G401 (cell line): ENCODE measurements around the gene WSB1. TPM values are rescaled to one million over a fixed set of nuclear protein-coding genes. Genes with fewer than 3 reads are reported as not detected.
A peak's percentile ranks its signal among the peaks of the same experiment; 100 is the strongest.
"Not testable (repeated sequence)": the region's sequence is repeated elsewhere in the genome, so short reads cannot be mapped to it uniquely, and the experiment has no call there.

Source experiments
- DNase-seq: peaks from one replicate; pipeline ENCODE4 v3.0.0-alpha.2; 2015; ENCODE audit warnings: low spot score
- in situ Hi-C: cut with HindIII; loops from 2 replicates; pipeline ENCODE4 v1.10.0; 2016; ENCODE audit warnings: low sequenced_read_pairs, mixed read lengths
- total RNA-seq: library from RNA; depleted of rRNA; stranded (reverse); fragments of >200 nt; shearing (Covaris generic); gene quantifications from 2 replicates; pipeline ENCODE4 v1.2.3, GENCODE V29; 2014

Gene WSB1
- total RNA-seq, 1 experiment from 2014 or later = 88.3 TPM

DNA sequence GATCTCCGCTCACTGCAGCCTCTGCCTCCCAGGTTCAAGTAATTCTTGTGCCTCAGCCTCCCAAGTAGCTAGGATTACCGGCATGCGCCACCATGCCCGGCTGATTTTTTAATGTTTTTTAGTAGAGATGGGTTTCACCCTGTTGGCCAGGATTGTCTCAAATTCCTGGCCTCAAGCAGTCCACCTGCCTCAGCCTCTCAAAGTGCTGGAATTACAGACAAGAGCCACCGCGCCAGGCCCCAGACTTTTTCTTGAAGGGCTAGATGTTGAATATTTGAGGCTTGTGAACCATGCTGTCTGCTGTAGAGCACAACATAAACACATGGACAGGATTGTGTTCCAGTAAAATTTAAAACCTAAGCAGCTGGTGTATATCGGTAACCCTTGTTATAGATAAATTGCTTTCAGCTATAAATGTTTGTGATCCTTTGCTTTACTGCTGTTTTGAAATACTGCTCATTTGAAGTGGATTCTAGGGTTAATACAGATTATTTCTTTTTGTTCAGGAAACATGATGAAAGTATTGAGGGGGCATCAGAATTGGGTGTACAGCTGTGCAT, 12.4 kb downstream of the WSB1 start:
- in situ Hi-C loops = no loop called here
- DNase-seq = no peak

DNA sequence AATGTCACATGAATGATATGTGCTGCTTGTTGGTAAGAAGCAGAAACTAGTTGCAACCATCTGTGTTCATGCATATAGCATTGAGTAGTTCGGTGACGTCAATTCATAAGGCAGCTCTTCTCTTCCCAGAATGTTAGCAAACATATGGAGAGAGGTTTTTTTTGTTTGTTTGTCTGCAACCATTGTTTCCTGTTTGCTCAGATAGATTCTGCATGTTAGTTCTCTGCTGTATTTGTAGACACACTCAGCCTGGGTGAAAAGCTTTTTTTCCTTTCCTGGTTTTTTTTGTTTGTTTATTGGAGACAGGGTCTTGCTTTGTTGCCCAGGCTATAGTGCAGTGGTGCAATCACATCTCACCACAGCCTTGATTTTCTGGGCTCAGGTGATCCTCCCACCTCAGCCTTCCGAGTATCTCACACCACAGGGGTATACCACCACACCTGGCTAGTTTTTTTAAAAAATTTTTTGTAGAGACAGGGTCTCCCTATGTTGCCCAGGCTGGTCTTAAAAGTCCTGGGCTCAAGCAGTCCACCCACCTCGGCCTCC, 16.7 kb downstream of the WSB1 start:
- in situ Hi-C loops = no loop called here
- no peak for DNase-seq

DNA sequence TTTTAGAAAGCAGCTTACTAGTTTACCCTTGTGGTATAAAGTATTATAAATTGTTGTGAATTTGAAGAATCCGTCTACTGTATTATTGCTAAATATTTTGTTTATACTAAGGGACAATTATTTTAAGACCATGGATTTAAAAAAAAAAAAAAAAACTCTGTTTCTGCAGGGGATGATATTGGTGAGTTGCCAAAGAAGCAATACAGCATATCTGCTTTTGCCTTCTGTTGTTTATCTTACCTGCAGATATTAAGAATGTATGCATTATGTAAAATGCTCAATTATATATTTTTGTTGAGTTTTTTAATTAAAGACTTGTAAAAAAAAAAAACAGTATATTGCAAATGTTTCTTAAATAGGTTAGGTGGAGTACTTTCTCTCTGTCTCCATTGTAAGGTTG, 19.4 kb downstream of the WSB1 start:
- no peak for DNase-seq
- in situ Hi-C loops = no loop called here

DNA sequence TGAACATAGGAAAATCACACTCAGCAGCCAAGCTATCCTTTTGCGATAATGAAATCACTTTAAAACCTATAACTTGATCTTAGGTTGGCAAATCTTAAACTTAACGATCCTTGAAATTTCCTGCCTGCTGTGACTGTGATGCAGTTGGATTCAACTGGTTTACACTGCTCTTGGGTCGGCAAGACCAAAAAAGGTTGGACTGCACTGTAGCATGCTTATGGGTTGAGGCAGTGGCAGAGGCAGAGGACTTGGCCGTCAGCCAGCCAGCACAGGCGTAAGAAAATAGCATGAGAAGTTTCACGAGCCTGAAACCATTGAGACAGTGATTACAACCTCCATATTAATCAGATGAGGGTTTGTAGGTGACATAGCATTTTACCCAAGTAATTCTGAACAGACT, 21.4 kb downstream of the WSB1 start:
- in situ Hi-C loops = no loop called here

DNA sequence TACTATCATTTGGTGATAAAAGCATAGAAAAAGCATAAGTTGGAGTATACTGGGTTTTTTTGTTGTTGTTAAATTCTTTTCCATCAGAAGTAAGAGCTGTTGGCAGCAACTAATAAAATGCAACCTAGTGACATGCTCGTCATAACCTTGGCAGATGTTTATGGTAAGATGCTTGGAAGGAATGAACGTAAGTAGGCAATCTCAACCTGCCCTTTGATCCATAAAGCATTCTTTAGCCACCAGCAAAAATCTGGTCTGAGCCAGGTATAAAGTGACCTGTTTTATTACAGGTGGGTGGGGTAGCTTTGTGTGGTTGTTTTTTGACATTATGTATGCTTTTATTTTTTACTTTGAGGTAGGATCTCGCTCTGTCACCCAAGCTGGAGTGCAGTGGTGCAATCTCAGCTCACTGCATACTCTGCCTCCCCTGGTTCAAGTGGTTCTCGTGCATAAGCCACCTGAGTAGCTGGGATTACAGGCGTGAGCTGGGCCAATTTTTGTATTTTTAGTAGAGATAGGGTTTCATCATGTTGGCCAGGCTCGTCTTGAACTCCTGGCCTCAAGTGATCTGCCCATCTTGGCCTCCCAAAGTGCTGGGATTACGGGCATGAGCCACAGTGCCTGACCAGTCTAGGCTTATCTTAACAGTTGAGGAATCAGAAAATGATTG, 22.0 kb downstream of the WSB1 start:
- in situ Hi-C loops = no loop called here
- no peak for DNase-seq

More for the DNA sequence above, 21.4 kb downstream of the WSB1 start:
- DNase-seq = peak; percentile 23

DNA sequence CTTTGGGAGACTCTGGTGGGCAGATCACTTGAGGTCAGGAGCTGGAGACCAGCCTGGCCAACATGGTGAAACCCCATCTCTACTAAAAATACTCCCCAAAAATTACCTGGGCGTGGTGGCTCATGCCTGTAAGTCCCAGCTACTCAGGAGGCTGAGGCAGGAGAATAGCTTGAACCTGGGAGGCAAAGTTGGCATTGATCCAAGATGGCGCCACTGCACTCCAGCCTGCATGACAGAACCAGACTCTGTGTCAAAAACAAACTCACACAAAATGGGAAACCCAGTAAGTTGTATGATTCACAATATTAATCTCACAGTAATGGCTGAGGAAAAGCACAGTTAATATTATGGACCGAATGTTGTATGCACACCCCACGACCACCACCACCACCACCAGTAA, 24.3 kb downstream of the WSB1 start:
- in situ Hi-C loops = no loop called here

DNA sequence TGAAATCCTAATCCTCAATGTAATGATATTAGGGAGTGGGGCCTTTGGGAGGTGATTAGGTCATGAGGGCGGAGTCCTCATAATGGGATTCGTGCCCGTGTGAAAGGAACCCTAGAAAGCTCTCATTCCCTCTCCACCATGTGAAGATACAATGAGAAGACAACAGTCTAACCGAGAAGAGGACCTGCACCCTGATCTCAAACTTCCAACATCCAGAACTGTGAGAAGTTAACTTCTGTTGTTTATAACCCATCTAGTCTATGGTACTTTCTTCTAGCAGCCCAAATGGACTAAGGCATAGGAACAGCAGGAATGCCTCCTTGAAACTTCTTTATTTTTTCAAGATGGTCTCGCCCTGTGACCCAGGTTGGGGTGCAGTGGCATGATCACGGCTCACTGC, 24.7 kb downstream of the WSB1 start:
- in situ Hi-C loops = no loop called here

More for the DNA sequence above, 24.3 kb downstream of the WSB1 start:
- DNase-seq = no peak

DNA sequence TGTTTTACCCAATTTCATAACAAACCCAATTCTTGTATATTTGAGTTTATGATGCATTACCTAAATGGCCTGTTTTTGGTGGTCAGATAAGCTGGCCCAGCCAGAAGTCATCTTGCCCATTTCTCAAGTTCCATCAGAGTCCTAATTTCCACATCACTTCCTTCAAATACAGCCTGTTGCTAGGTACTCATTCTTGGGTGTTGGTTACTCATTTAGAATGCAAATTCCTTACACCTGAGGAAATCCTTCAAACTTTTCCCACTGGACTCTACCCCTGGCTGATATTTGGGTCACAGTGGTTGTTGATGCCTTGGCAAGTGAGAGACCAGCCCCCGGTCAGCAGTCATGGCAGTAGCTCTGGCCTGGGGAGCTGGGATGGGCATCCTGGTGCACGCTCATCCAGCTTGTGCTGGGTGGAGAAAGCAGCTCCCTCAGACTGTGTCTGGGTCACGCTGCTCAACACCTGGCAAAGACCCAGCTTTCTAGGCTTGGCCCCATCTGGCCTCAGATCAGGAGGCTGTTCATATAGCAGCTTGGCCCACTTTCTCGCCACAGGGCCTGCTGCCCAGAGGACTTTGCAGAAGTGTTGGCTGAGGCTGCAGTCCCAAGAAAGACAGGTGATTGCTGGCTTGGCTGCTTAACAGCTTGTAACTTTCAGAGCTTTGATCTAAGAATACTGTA, 25.8 kb downstream of the WSB1 start:
- in situ Hi-C loops = no loop called here
- peak; percentile 90 for DNase-seq

More for the DNA sequence above, 24.7 kb downstream of the WSB1 start:
- DNase-seq = no peak

DNA sequence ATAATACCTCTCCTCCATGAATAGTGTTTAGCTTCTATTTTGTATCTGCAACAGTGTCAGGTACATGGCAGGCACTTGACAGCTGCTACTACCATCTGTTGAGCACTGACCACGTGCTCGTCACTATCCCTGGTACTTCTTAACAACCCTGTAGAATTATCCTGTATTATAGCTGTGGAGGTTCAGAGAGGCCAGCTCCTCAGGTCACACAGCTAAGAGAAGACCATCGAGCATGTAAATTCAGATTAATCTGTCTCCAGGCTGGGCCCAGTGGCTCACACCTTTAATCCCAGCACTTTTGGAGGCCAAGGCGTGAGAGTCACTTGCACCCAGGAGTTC, 26.3 kb downstream of the WSB1 start:
- in situ Hi-C loops = no loop called here
- DNase-seq = peak; percentile 88

DNA sequence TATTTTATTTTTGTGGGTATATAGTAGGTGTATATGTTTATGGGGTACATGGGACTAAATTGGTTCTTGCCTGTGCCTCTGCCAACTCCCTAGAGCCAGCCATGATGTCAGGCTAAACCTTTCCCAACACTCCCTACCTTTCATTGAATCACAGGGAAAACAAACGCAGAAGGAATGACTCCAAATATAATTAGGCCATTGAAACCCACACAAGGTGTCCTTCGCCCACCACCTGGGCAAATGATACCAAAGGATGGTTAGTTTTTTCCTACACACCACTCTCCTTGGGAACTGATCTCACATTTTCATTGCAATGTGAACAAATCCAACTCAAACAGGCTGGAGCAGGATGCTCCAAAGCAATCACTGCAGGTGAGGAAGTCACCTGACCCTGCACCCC, 27.5 kb downstream of the WSB1 start:
- DNase-seq = no peak

DNA sequence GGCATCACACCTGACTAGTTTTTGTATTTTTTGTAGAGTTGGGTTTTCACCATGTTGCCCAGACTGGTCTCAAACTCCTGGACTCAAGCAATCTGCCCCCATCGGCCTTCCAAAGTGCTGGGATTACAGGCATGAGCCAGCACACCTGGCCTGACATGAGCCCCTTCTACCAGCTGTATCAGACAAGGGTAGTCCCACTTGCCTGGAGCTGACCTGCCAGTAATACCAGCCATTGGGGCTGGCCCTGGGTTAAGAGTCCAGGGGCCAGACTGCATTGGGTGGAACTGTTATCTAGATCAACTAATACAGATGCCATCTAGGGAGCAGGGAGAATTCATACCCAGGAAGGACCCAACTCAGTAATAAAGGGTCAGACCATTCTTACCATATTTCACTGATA, 28.1 kb downstream of the WSB1 start:
- in situ Hi-C loops = no loop called here
- DNase-seq = no peak

More for the DNA sequence above, 27.5 kb downstream of the WSB1 start:
- in situ Hi-C loops = no loop called here

DNA sequence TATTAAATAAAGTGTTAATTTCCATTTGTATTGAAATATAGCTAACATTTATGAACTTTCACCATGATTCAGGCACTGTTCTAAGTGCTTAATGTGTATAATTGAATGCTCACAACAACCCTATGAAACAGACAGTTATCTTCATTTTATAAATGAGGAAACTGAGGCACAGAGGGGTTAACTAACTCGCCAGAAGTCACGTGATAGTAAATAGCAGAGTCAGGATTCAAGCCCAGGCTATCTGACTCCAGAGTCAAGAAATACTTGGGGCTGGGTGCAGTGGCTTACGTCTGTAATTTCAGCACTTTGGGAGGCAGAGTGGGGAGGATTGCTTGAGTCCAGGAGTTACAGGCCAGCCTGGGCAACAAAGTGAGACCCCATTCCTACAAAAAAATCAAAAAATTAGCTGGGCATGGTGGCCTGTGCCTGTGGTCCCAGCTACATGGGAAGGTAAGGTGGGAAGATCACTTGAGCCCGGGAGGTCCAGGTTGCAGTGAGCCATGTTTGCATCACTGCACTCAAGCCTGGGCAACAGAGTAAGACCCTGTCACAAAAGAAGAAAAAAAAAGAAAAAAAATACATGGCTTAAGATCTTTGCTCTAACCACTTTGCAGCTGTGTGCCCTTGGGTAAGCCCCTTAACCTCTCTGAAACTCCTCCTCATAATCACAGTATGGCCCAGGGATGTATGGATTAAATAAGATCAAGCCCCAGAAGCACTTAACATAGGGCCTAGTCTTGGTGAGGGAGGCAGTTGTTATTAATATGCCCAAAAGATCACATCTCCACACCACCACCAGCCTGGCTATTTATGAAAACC, 29.0 kb downstream of the WSB1 start:
- in situ Hi-C loops = no loop called here
- no peak for DNase-seq

DNA sequence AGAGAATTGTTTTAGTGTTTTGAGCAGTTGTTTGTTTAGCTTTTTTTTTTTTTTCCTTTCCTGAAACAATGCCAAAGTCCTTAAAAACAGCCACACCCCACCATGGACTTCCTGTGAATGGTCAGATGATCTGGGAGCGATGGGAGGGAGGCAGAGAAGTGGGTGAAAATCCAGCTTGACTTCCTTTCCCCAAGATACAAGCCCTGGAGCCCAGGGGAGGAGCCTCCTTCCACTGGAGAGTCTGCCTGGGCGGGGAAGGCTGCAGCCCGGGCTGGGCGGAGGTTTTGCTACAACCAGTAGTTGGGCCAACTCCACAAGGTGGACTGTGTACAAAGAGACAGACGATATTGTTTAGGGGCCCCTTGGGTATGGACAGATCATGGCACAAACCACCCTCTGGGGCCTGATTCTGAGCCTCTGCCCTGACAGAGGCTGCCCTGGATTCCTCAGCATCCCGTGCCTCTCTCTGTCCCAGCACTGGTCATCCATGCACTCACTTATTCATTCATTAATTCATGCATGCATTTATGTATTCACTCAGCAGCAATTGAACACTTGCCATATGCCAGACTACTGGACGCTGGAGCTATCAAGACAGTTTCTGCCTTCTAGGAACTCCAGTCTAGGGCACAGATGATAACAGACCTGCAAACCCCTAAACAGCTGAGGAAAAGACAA, 29.8 kb downstream of the WSB1 start:
- in situ Hi-C loops = no loop called here
- DNase-seq = no peak

DNA sequence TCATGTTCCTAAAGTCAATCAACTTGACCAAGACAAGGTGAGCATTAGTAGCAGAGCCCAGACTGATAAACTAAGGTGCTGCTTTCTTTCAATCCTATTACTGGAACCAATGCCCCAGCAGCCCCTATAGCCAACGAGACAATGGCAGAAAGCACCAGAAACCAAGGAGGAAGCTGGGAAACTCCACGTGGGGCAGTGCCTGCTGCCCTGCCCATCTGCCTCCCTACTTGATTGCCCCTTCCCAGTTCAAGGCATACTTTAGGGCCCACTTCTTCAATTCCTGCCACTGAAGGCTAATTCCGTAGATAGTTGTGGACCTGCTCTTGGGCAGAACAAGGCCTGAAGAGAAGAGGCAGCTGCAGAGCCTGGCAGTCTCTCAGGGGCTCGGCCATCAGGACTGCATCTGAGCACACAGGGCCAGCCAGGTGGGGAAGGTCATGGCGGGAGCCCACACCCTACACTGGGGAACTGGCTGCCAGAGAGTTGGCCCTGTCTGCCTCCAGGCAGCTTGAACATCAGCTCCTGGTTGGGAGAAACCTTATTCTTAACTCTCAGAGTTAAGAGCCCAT, 30.9 kb downstream of the WSB1 start:
- in situ Hi-C loops = no loop called here
- no peak for DNase-seq

DNA sequence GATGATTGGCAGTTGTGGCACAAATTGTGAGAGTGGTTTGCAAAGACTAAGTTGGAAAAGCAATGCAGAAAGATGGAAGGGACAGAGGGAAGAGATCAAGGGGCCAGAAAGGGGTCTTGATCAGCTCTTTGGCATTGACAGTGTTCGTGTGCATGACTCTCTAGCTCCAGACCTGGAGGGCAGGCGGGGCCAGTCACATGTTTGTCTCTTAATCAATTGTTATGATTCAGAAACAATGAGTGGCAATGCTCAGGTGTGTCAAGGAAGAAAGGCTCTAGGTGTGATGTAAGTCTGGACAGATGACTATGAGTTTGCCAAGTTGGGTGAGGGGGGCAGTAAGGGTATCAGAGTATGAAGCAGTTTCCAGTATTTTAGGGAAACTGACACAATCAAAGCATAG, 32.1 kb downstream of the WSB1 start:
- in situ Hi-C loops = no loop called here
- no peak for DNase-seq

DNA sequence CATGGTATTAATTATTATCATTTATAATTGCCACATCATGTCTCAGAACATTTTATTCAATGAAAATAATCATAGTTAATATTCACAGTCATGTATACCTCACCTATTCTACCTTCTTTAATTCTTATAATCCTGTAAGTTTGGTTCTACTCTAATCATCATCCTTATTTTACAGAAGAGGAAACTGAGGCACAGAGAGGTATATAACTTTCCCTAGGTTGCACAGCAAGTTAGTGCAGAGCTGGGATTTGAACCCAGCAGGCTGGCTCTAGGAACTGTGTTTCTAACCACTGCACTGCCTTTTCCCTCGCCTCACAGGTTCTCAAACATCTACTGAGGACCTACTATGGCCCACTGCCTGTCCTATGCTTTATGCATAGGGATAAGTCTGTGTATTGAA, 32.7 kb downstream of the WSB1 start:
- in situ Hi-C loops = no loop called here
- no peak for DNase-seq

DNA sequence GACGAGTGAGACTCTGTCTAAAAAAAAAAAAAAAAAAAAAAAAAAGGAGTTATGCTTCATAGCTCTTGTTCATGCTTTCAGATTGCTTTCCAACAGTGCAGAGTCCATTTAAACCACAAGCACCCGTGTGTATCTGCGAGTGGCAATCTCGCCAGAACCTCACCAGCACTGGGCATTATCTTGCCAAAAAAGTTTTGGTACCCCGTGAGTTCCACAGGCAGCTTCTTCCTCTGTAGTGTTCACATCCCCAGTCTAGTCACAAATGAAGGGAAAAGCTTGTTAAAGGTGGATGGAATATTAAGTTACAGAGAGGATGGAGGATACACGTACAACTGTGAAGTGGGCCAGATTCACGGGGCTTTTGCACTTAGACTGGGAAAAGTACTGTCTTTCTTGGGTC, 33.5 kb downstream of the WSB1 start:
- in situ Hi-C loops = no loop called here

DNA sequence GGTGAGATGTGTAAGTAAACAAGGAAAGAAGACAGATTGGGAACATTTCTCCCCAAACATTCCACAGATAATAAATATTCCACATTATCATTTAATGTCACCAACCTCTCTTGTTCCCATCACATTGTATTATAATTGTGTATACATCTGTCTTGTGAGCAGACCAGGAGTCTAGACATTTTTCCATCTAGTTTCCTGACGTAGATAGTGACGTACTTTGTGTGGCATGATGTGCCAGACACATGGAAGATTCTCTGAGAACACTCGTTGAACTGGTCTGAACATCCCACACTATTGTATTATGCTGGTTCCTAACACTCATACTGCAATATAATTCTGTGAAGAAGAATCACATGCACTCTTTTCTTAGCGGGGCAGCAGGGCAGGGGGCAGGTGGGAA, 34.0 kb downstream of the WSB1 start:
- in situ Hi-C loops = no loop called here
- DNase-seq = no peak

More for the DNA sequence above, 33.5 kb downstream of the WSB1 start:
- DNase-seq = no peak

DNA sequence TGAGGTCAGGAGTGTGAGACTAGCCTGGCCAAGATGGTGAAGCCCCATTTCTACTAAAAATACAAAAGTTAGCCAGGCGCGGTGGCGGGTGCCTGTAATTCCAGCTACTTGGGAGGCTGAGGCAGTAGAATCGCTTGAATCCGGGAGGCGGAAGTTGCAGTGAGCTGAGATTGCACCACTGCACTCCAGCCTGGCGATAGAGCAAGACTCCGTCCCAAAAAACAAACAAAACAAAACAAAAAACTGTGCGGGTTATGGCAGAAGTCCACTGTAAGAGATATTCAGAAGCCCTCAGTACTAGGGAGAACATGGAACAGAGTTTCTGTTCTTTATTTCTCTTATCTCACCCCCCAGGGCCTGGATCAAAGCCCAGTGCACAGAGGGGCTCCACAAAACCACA, 34.8 kb downstream of the WSB1 start:
- in situ Hi-C loops, DNase-seq: not testable (repeated sequence)
